HEK293T (cell line): Measurements from ENCODE around the gene EFCAB8.

Experiments used
- BHLHE40 ChIP-seq: fragments of 450-650 bp; IDR thresholded peaks from 2 replicates; pipeline ENCODE4 v1.6.1; 2016; ENCODE audit warnings: mild to moderate bottlenecking, moderate library complexity, borderline replicate concordance
- FOXA1 ChIP-seq: fragments of 450-650 bp; IDR thresholded peaks from 2 replicates; pipeline ENCODE4 v1.6.1; 2016; ENCODE audit warnings: mild to moderate bottlenecking
- FOXM1 ChIP-seq: fragments of 450-650 bp; IDR thresholded peaks from 2 replicates; pipeline ENCODE4 v1.6.1; 2017; ENCODE audit warnings: mild to moderate bottlenecking, borderline replicate concordance
- HDGF ChIP-seq: fragments of 450-650 bp; IDR thresholded peaks from 2 replicates; pipeline ENCODE4 v1.6.1; 2017; ENCODE audit warnings: antibody characterized with exemption, borderline replicate concordance
- PKNOX1 ChIP-seq: fragments of 450-650 bp; IDR thresholded peaks from 2 replicates; pipeline ENCODE4 v1.6.1; 2016
- SP1 ChIP-seq: fragments of 450-650 bp; IDR thresholded peaks from 2 replicates; pipeline ENCODE4 v1.6.1; 2017
- SUZ12 ChIP-seq: fragments of 450-650 bp; IDR thresholded peaks from 2 replicates; pipeline ENCODE4 v1.6.1; 2016; ENCODE audit warnings: mild to moderate bottlenecking
- TARDBP ChIP-seq: fragments of 450-650 bp; IDR thresholded peaks from 2 replicates; pipeline ENCODE4 v1.6.1; 2016

GRCh38 chr20:32849577-32849976 lies 9.1 kb upstream of the EFCAB8 start:
- TF ChIP-seq TARDBP (no peak), HDGF (no peak), FOXM1 (no peak), SP1 (no peak), BHLHE40 (no peak), SUZ12 (no peak), PKNOX1 (no peak), FOXA1 (no peak)
